Measurements from ENCODE around the gene TRPM3.
"Not testable (repeated sequence)": the region's sequence is repeated elsewhere in the genome, so short reads cannot be mapped to it uniquely, and the experiment has no call there.

Gene TRPM3

DNA sequence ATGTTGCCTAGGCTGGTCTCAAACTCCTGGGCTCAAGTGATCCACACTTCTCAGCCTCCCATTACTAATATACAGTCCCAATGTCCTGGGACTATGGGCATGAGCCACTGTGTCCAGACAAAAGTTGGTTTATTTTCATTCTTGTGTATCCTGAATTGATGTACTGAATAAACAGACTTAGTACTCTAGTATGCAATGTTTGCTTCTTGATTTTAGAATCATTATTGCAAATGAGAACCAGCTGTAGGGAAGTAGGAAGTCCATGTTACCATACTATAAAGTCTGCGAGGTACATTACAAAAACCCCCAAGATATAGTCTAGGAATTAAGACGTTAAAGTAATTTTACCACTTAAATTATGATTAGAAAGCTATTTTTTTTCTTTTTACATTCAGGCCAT, 372.4 kb downstream of the TRPM3 start:
- no peak for DNase-seq (ENCODE audit: low spot score)

DNA sequence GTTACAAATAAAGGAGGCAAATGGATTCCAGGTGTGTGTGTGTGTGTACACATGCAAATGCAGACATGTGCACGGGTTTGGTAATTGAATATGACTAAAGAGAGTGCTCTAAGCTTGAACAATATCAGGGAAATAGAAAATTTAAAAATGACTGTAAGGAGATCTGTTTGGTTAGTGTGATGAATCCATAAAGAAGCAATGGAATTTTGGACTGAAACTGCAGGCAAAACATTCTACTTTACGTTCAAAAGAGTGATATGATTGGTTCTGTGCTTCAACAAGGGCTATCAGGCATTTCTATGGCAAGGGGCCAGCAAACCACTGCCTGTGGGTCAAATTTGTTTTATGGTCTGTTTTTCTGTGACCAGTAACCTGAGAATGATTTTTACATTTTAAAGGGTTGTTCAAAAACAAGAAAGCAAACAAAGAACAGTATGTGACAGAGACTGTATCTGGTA, 374.1 kb downstream of the TRPM3 start:
- DNase-seq (ENCODE audit: low spot score) = no peak

DNA sequence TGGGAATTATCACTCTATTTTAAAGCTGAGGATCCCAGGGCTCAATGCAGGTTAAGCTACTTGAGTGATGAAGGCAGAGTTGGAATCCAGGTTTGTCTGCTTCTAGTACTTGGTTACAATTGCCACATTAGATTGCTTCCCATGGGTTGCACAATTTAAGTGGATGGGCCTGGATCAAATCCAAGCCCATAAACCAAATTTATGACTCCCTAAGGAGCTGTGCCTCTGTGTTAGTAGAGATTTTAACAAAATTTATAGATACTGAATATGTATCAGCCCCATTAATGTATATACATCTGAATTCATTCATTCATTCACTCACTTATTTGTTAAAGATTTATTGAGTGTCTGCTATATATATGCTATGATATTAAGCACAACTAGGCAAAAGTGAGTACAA, 374.7 kb downstream of the TRPM3 start:
- no peak for DNase-seq (ENCODE audit: low spot score)

DNA sequence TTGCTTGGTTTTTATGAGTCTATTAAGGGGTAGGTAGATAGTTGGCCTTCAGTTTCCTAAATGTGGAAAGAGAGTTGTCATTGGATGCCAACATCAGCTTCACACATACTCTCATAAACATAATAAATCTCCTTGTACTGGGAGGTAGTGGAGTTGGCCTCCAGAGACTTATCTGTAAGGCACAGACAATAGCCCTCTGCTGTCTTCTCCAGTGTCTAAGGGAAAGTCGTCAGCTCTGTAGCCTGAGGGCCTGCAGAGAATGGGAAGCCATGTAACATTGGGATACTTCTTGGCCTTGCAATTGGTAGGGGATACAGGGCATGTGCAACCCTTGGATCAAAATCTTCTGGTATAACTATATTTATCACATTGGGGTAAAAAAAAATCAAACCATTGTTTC, 375.1 kb downstream of the TRPM3 start:
- DNase-seq (ENCODE audit: low spot score) = no peak

DNA sequence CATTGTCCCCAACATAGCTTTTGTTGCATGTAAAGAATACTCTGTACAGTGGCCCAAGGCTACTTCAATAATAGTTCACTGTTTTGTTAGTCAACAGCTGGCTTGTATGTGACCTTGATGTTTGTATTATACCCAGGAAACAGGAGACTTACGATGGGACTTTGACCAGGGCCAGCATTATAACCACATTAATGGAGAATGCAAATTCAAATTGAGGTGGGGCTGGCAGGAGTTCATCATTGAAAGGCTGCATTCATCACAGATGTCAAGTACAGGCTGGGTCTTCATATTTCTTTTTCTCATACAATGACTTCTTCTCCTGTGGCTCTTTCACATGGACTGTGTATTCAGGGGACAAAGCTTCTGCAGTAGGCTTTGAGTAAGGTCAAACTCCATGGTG, 396.6 kb downstream of the TRPM3 start:
- DNase-seq (ENCODE audit: low spot score) = not testable (repeated sequence)

DNA sequence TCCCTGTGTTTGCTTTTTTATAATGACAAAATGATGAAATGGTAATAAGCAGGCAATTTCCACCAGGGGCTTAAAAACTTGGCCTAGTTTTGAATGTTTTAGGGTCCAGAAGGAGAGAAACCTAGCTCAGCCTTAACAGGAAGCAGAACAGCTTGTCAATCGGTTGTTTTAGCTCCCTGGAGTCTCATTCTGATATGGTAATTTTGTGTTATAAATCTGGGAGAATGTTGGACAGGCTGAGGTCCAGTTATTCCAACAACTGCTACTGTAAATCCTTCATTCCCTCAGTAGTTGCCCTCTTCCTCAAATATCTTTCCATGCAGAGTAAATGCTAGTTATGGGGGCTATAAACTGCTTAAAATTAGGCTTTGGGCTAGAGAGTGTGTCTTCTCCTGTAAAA, 397.4 kb downstream of the TRPM3 start:
- DNase-seq (ENCODE audit: low spot score) = not testable (repeated sequence)

DNA sequence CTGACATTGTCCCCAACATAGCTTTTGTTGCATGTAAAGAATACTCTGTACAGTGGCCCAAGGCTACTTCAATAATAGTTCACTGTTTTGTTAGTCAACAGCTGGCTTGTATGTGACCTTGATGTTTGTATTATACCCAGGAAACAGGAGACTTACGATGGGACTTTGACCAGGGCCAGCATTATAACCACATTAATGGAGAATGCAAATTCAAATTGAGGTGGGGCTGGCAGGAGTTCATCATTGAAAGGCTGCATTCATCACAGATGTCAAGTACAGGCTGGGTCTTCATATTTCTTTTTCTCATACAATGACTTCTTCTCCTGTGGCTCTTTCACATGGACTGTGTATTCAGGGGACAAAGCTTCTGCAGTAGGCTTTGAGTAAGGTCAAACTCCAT, 414.6 kb downstream of the TRPM3 start:
- DNase-seq (ENCODE audit: low spot score) = not testable (repeated sequence)

DNA sequence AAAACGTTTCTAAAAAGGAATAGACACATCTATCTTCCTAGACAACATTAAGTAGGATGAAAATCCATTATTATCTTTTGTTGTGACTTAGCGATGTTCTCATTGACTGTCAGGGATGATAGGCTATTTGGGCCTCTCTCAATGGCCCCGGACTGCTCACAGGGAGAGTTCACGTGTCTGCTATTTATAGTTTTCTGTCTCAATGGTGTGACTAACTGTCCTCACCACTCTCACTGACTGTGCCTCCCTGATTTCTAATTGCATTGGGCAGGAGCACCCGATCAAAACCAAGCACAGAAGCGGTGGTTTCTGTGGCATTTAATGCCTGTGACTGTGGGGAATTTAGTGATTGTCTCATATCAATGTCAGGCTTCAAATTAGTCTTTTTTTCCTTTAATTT, 420.3 kb downstream of the TRPM3 start:
- no peak for DNase-seq (ENCODE audit: low spot score)

DNA sequence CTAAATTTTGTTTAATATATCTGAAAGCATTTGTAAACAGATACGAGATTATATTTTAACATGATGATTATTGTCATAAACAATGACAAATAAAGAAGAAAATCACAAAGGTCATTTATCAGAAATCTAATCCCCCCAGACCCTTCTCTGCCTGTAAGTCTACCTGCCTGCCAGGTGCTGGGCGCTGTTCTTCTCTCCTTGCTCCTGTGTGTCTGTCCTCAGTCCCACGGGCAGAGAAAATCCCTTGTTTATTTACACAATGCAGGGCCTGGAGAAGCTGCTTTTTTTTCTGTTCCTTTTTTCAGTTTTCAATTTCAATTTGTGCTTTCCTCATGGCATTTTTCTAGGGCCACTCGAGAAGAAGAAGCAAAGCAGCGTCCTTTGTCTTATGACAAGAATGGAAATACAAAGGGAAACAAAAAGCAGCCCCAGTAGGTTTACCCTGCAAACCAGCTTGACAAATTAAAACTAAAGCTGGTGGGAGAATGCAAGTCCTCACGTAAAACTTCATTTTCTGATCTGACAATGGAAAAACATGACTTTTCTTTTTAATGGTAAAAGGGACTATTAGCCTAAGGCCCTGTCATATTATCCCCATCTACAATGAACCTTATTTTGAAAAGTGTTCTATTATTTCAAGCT, 424.6 kb downstream of the TRPM3 start:
- no peak for DNase-seq (ENCODE audit: low spot score)

DNA sequence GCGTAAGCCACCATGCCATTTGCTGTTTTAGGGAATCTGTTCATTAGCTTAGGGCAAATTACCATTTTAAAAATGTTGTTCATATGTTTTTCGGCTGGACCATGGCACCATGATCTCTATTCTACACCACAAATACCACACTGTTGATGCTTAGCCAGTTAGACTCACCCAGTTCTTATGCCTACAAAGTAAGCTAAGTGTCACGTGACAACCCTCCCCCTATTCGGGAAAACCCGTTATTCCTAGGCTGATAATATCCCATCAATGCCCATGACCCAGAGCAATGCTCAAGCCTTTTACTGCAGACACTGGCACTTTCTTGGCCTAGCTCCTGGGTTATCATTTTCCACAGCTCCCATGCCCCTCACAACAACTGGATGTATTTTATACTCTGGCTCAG, 426.7 kb downstream of the TRPM3 start:
- DNase-seq (ENCODE audit: low spot score) = no peak

DNA sequence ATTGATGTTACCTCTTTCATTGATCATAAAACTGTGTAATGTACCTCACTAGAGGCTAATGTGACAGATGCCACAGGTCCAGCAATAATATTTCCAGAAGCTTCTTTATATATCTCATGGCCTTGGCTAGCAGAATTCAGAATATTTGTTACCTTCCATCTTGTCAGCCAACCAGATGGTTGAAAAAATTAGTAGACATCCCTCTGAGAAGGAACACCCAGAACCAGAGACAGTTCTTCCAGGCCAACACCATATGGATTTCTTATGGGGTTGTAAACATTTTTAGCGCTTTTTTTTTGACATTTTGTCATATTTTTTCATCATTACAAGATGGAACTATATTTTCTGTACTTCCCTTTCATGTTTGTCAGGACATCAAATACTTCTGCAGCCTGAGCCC, 428.2 kb downstream of the TRPM3 start:
- DNase-seq (ENCODE audit: low spot score) = no peak

DNA sequence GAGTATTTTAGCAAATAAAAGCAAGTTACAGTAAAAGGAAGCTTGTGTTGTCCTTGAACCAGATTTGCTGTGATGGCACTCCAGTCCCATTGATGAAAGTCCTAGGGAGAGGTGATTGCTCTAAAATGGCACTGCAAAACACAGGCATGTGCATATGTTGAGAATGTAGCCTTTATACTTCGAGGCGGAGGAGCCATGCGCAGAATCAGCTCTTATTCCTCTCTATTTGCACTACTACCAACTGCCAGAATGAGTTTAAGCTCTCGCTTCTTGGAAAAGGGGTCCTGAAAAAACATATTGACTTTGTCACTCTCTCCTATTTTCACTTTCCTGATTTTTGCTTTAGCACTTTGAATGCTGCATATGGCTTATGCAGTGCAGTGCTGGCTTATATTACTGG, 429.0 kb downstream of the TRPM3 start:
- DNase-seq (ENCODE audit: low spot score) = no peak

DNA sequence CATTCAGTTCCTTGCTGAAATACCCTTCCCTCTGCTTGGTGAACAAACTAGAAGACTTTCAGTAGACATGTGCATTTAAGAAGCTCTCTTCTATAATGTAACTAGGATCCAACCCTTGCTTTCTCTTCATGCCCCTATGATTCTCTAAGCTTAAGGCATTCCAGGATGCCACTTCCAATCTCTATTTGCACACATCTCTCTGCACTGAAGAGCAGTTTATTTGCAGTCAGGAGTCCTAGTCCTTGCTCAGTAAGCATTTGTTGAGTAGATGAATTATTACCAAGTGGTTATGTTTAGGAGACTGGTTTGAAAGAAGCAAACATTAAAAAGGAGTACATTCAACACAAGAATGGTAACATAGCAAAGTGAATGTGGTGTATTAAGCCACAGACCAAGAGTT, 432.7 kb downstream of the TRPM3 start:
- no peak for DNase-seq (ENCODE audit: low spot score)

DNA sequence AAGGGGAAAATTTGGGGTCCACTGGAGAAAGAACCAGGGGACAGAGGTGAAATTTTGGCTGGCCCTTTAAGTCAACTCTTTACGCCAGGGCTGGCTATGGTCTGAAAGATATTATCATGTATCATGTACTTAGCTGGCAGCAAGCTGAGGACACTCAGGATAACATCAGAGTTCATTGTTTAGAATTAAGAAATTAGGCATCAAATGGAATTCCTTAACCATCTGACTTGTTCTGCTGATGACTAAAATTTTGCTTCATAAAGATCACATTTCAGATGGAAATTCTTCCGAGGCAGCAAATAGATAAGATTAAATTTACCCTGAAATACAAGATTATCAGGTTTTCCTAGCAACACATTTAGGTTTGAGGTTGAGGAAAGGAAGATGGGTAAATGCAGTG, 437.6 kb downstream of the TRPM3 start:
- no peak for DNase-seq (ENCODE audit: low spot score)

DNA sequence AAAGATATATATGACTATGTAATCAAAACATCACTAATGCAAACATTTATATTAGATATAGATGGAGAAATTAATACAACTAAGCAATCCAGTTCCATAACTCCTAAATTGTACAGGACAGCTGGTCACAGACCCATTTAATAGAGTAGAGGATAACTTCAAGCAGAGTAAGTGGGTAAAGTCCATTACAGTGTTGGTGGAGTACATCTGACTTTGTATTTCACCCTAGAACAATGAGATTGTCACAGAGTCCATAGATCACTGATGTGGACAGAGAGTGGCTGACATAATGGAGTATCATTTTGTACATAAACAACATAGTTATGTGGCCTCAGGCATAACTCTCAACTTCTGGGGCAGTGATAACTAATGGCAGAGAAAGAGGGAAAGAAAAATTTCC, 439.1 kb downstream of the TRPM3 start:
- no peak for DNase-seq (ENCODE audit: low spot score)

DNA sequence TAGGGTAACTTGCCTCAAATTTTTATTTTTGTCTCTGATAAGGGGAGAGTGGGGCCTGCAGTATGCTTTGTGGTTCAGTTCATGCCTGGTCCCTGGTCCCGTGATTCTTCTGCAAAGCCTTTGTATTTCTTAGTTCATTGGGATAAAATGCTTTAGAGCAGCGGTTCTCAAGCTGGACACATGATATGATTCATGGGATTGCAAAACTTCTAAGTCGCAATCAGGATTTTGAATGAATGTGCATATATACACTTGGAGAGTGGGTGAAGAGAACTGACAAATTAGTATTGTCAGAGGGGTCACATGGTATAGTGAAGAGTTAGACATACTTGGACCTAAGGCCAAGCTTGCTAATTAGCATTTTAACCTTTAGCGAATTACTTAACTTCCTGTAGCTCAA, 441.6 kb downstream of the TRPM3 start:
- no peak for DNase-seq (ENCODE audit: low spot score)

DNA sequence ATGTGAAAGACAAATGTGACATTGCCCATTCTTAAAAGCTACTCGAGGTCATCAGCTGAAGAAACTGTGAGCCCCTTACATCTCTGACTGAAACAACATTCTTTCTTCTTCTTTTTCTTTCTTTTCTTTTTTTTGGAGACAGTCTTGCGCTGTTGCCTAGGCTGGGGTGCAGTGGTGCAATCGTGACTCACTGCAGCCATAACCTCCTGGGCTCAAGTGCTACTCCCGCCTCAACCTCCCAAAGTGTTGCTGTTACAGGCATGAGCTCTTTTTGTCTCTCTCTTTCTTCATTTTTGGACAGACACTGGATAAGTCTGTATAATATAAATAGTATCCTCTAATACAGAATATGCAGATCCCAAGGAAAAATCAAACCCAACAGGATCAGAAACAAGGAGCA, 443.3 kb downstream of the TRPM3 start:
- no peak for DNase-seq (ENCODE audit: low spot score)

DNA sequence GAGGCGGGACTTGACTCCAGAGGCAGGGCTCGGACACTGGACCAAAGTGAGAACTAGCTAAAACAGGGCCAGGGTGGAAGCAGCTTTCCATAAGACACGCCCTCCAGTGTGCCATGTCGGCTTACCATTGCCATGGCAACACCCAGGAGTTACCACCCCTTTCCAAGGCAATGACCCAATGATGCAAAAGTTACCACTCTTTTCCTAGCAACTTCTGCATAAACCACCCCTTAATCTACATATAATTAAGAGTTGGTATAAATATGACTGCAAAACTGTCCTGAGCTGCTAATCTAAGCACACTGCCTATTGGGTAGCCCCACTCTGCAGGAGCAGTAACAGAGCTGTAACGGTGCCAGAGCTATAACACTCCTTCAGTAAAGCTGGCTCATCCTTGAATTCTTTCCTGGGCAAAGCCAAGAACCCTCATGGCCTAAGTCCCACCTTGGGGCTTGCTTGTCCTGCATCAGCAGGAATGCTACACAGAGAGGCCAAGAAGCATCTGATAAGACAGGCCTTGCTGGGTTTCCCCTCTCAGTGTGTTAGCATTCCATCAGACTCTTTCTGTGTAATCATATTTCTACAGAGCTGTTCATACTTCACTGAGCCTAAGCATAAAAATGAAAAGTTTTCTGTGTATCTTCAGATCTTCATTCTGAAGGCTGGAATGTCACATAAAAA, 444.2 kb downstream of the TRPM3 start:
- DNase-seq (ENCODE audit: low spot score) = no peak

DNA sequence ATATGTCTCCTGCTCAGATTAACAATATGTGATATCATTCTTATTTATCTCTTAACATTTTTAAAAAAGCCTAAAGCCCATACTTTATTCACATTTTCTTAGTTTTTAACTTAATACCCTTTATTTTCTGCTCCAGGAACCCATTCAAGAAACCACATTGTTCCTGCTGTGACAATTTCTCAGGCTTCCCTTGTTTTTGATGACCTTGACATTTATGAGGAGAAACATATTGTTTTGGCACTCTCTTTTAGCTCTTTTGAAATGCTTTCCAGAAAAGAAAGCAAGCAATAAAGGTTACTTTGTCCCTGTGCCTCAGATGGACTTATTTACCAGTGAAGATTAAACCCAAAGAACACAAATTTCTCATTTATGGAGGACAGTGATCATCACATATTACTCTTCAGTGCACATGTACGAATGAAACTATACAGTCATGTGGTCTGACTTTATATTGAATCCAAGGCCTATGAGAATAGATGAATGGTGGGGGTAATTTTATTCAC, 445.5 kb downstream of the TRPM3 start:
- no peak for DNase-seq (ENCODE audit: low spot score)

DNA sequence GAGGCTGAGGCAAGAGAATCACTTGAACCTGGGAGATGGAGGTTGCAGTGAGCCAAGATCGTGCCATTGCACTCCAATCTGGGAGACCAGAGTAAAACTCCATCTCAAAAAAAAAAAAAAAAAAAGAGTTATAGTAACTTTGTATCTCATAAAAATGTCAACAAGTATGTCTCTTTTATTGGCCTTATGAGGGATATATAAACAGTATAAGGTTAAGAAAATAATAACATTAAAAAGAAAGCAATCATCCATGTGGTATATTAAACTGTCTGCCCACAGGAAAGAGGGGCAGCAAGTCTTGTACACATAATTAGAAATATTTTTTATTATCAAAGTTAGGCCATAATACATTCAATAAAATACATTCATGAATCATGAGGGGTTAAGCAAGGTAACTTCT, 447.6 kb downstream of the TRPM3 start:
- DNase-seq (ENCODE audit: low spot score) = no peak

DNA sequence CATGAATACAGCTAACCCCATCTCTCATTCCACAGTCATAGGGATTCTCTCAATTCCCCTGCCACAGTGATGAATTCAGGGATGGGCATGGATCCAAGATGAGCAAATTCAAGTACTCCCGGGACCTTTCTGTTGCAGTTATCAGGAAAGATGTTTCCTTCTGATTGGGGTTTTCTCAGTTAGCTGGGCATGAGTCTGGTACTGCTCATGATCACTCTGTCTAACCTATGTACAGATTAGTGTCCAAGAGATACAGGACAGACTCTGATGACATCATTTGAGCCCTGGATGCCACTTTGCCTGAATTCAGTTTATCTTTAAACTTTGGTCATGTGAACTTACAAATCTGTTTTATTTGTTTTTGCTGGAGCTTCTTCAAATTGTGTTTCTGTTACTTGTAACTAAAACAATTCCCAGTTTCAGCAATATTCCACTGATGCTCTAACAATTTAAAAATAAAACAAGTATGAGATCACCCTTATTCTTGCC, 449.2 kb downstream of the TRPM3 start:
- DNase-seq (ENCODE audit: low spot score) = no peak

DNA sequence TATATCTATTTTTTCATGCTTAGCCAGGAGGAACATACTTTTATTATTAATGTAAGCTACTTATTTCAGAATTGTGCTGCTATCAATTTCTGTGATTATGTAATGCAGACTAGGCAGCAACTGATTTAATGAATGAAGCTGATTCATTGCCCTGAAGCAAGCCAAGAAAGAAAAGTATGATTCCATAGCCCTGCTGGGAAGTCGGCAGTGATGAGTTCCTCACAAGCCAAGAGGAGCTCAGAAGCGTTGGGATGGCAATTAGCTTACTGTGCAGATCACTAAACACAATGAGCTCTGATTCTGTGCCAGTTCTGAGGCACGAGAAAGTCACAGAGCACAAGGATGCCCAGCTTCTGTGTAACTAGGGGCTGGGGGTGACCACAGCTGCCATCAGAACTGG, 452.7 kb downstream of the TRPM3 start:
- DNase-seq (ENCODE audit: low spot score) = no peak

DNA sequence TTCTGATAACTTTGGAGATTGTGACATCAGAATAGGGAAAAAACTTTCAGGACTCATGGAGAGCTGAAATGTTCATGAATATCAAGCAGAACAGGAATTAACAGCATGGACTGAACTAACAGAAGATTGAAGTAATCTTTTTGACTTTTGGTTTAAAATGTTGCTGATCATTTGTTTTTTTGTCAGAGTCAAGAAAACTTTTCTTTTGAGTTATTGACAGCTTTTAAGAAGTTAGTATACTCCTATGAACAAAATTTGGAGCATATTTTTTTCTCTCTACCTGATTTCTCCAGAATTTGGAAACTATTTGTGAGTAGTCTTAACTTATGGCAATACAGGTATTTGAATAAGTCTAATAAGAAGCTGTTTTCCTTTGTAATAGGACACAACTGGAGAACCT, 462.7 kb downstream of the TRPM3 start:
- no peak for DNase-seq (ENCODE audit: low spot score)

DNA sequence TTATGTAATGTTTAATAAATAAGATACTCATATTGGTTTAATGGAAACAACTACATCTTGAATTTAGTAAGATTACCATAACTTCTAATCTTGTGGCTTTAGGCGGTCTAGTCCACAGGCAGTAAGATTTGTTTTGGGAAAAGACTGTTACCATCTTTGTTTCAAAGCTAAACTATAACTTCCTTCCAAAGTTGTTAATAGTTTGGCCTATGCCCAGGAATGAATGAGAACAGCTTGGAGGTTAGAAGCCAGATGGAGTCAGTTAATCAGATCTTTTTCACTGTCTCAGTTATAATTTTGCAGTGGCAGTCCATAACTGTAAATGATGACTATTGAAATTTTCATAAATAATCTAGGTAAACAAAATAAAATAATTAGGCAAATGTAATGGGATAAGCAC, 465.1 kb downstream of the TRPM3 start:
- DNase-seq (ENCODE audit: low spot score) = no peak

All from left forelimb (tissue), 1 donor.